ENCODE measurements around the gene DCAF12.

Gene DCAF12

GRCh38 chr9:34124926-34125325 is 1.6 kb downstream of the DCAF12 start:
- DNase-seq = no peak

GRCh38 chr9:34124099-34124498 is 2.4 kb downstream of the DCAF12 start:
- no peak for DNase-seq

GRCh38 chr9:34123682-34124081 is 2.8 kb downstream of the DCAF12 start:
- DNase-seq = no peak

GRCh38 chr9:34121996-34122395 is 4.5 kb downstream of the DCAF12 start:
- no peak for DNase-seq

GRCh38 chr9:34119713-34120112 is 6.8 kb downstream of the DCAF12 start:
- DNase-seq = no peak

- no peak for DNase-seq
These were observed 12.1 kb downstream of the DCAF12 start for GRCh38 chr9:34114436-34114835.

GRCh38 chr9:34106110-34106509 is 20.4 kb downstream of the DCAF12 start:
- no peak for DNase-seq

- DNase-seq = no peak
These were observed 23.7 kb downstream of the DCAF12 start for GRCh38 chr9:34102796-34103195.

- DNase-seq = no peak
These were observed 28.2 kb downstream of the DCAF12 start for GRCh38 chr9:34098307-34098706.

- no peak for DNase-seq
These were observed 28.6 kb downstream of the DCAF12 start for GRCh38 chr9:34097865-34098264.

- DNase-seq = no peak
These were observed 29.7 kb downstream of the DCAF12 start for GRCh38 chr9:34096751-34097150.

GRCh38 chr9:34093578-34093977 is 32.9 kb downstream of the DCAF12 start:
- DNase-seq = no peak

- no peak for DNase-seq
These were observed 37.2 kb downstream of the DCAF12 start for GRCh38 chr9:34089311-34089710.

GRCh38 chr9:34087370-34087769 is 39.1 kb downstream of the DCAF12 start:
- DNase-seq = no peak

- DNase-seq = no peak
These were observed 39.6 kb downstream of the DCAF12 start for GRCh38 chr9:34086864-34087263.

GRCh38 chr9:34085581-34086500 is 40.7 kb downstream of the DCAF12 start:
- no peak for DNase-seq

- no peak for DNase-seq
These were observed 41.9 kb downstream of the DCAF12 start for GRCh38 chr9:34084562-34084961.

GRCh38 chr9:34079181-34079580 is 47.3 kb downstream of the DCAF12 start:
- DNase-seq = no peak

GRCh38 chr9:34072868-34073590 is 53.5 kb downstream of the DCAF12 start:
- DNase-seq = no peak

- no peak for DNase-seq
These were observed 54.1 kb downstream of the DCAF12 start for GRCh38 chr9:34072410-34072809.

GRCh38 chr9:34070606-34071324 is 55.7 kb downstream of the DCAF12 start:
- DNase-seq = no peak

- DNase-seq = no peak
These were observed 56.7 kb downstream of the DCAF12 start for GRCh38 chr9:34069831-34070230.

- no peak for DNase-seq
These were observed 61.0 kb downstream of the DCAF12 start for GRCh38 chr9:34065541-34065940.

- no peak for DNase-seq
These were observed 66.5 kb downstream of the DCAF12 start for GRCh38 chr9:34059954-34060353.
